ENCODE data around the gene RHBDL2.
"Not testable (repeated sequence)": the region's sequence is repeated elsewhere in the genome, so short reads cannot be mapped to it uniquely, and the experiment has no call there.

The RHBDL2 gene

DNA sequence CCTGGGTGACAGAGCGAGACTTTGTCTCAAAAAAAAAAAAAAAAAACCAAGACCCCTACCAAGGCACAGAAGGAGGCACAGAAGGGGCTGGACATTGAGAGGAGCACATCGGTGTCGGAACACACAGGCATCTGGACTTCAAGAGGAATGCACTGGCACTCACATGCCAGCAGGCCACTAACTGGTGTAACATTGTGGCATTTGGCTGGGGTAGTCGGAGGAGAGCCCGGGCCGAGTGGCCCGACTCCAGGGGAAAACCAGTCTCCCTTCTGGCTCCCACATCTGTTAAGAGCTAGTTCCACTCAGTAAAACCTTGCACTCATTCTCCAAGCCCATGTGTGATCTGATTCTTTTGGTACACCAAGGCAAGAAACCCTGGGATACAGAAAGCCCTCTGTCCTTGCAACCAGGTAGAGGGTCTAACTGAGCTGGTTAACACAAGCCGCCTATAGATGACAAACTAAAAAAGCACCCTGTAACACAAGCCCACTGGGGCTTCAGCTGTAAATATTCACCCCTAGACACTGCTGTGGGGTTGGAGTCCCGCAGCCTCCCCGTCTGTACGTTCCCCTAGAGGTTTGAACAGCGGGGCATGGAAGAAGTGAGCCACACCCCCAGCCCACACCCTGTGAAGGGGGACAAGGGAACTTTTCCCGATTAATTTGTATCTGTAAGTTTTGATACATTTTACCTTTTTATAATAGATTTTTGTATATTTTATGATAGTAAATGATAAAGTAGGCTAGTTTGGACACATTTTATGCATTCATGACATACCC lies 32.2 kb upstream of the RHBDL2 start:
- H3K4me3 ChIP-seq (ENCODE audit: low read depth, low read length) = no peak overlapping the region
- ChIA-PET POLR2A (no interaction called here), CTCF (no interaction called here)
- TF ChIP-seq, protein P1, sequence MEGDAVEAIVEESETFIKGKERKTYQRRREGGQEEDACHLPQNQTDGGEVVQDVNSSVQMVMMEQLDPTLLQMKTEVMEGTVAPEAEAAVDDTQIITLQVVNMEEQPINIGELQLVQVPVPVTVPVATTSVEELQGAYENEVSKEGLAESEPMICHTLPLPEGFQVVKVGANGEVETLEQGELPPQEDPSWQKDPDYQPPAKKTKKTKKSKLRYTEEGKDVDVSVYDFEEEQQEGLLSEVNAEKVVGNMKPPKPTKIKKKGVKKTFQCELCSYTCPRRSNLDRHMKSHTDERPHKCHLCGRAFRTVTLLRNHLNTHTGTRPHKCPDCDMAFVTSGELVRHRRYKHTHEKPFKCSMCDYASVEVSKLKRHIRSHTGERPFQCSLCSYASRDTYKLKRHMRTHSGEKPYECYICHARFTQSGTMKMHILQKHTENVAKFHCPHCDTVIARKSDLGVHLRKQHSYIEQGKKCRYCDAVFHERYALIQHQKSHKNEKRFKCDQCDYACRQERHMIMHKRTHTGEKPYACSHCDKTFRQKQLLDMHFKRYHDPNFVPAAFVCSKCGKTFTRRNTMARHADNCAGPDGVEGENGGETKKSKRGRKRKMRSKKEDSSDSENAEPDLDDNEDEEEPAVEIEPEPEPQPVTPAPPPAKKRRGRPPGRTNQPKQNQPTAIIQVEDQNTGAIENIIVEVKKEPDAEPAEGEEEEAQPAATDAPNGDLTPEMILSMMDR (IDR thresholded peaks at IDR 0.05; ENCODE audit: insufficient read depth, low read length, missing control alignments) = no peak
- no peak for DNase-seq (ENCODE audit: low read depth, low spot score)

DNA sequence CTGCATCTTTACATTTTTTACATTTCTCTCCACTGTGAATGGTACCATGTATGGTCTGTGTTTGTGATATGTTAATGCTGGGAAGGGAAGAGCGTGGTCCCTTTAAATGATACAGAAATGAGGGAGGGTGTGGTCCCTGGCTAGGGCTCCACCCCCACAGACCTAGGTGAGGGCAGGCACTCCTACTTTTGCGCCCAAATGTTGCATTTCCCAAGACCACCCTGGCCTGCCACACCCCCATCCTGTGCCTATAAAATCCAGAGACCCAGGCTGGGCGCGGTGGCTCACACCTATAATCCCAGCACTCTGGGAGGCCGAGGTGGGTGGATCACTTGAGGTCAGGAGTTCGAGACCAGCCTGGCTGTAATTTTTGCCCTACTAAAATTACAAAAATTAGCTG lies 31.5 kb upstream of the RHBDL2 start:
- CTCF ChIA-PET; H3K4me3 ChIP-seq (ENCODE audit: low read depth, low read length); DNase-seq (ENCODE audit: low read depth, low spot score); POLR2A ChIA-PET: not testable (repeated sequence)

DNA sequence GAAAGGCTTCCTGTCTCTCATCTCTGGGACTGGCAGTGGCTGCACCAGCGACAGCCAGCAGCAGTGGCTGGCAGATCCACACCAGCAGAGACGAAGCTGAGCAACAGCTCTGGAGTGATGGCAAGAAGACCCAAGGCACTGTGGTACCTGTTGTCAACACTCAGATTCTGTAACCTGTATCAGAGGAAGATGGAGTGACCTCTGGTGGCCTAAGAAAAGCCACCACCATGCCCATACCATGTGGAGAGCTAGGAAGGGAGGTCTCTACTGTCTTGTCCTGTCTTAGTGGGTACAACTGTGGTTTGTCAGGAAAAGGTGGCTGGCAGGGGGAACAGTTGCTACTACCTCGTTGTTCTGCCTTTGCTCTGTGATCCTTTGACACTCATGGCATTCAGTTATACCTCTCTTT lies 22.5 kb upstream of the RHBDL2 start:
- POLR2A ChIA-PET = no interaction called here
- no peak overlapping the region for H3K4me3 ChIP-seq (ENCODE audit: low read depth, low read length)
- CTCF ChIA-PET = no interaction called here
- DNase-seq (ENCODE audit: low read depth, low spot score) = no peak
- TF ChIP-seq, protein P1 (IDR thresholded peaks at IDR 0.05; ENCODE audit: insufficient read depth, low read length, missing control alignments) = no peak

DNA sequence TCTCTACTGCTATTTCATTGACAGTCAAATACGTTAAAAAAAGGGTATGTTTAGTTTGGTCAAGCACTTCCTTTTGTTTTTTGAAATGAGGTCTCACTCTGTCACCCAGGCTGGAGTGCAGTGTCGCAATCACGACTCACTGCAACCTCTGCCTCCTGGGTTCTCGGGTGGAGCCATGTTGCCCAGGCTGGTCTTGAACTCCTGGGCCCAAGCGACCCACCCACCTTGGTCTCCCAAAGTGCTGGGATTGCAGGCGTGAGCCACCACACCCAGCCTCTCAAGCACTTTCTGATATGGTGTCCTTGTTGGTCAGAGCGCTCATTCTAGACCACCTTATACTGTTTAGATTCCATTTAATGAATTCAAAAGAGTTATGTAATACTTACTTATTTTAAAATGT lies 20.9 kb upstream of the RHBDL2 start:
- no peak overlapping the region for H3K4me3 ChIP-seq (ENCODE audit: low read depth, low read length)
- POLR2A ChIA-PET = interaction anchor here (1.0 kb wide), 1 partner anchor 64 kb away, joined by 3 read pairs; the partner anchor contains the start of gene NDUFS5
- CTCF ChIA-PET = no interaction called here
- DNase-seq (ENCODE audit: low read depth, low spot score) = no peak
- TF ChIP-seq, protein P1 (IDR thresholded peaks at IDR 0.05; ENCODE audit: insufficient read depth, low read length, missing control alignments) = no peak

DNA sequence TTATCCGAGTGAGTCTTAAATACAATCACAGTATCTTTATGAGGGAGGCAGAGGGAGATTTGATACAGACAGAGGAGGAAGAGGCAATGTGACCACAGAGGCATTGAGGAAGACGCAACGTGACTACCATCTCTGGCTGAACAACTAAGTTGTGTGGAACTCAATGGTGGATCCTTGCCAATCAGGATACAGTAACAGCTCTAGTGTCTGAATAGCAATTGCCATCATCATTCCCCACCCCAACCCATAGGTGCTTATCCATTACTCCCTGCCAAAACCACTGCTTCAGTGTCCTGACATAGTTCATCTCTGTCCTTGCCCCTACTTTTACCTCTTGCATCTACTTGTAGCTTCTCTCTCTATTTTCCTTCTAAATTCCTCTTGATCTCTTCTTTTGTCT lies 20.5 kb upstream of the RHBDL2 start:
- H3K4me3 ChIP-seq (ENCODE audit: low read depth, low read length) = no peak overlapping the region
- DNase-seq (ENCODE audit: low read depth, low spot score) = peak; percentile 69
- TF ChIP-seq, protein P1 (IDR thresholded peaks at IDR 0.05; ENCODE audit: insufficient read depth, low read length, missing control alignments) = no peak
- POLR2A ChIA-PET = interaction anchor here (1.0 kb wide), 1 partner anchor 64 kb away, joined by 3 read pairs; the partner anchor contains the start of gene NDUFS5
- CTCF ChIA-PET = no interaction called here

DNA sequence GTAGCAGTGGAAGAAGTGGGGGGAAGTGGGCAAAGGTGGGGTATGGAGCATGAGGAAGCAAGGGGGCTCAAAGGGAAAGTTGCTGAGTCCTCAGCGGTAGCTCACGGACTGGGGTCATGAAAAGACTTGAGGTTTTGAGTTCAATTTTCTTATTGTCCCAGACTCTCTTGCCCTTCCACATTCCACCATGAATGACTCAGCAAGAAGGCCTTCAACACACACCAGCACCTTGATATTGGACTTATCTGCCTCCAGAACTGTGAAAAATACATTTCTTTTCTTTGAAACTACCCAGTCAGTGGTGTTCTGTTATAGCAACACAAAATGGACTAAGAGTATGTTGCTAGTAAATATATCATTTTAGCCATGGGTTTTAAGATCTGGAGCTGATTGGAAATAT lies 17.3 kb upstream of the RHBDL2 start:
- CTCF ChIA-PET = no interaction called here
- H3K4me3 ChIP-seq (ENCODE audit: low read depth, low read length) = no peak overlapping the region
- no peak for DNase-seq (ENCODE audit: low read depth, low spot score)
- TF ChIP-seq, protein P1 (IDR thresholded peaks at IDR 0.05; ENCODE audit: insufficient read depth, low read length, missing control alignments) = no peak
- POLR2A ChIA-PET = no interaction called here

DNA sequence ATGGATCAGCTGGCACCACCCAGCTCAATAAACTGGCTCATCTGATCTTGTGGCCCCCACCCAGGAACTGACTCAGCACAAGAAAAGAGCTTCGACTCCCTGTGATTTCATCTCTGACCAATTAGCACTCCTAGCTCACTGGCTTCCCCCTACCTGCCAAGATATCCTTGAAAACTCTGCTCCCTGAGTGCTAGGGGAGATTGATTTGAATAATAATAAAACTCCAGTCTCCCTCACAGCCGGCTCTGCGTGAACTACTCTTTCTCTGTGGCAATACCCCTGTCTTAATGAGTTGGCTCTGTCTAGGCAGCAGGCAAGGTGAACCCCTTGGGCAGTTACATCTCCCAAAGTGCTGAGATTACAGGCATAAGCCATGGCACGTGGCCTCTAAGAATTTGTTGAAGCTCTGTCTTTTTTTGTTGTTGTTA lies 11.8 kb upstream of the RHBDL2 start:
- TF ChIP-seq, protein P1 (IDR thresholded peaks at IDR 0.05; ENCODE audit: insufficient read depth, low read length, missing control alignments) = no peak
- CTCF ChIA-PET = interaction anchor here (0.6 kb wide), 1 partner anchor 23 kb away, joined by 3 read pairs; no protein-coding TSS in a partner anchor
- no peak overlapping the region for H3K4me3 ChIP-seq (ENCODE audit: low read depth, low read length)
- no peak for DNase-seq (ENCODE audit: low read depth, low spot score)
- POLR2A ChIA-PET = no interaction called here

Measured in AG04449 (cell line).